ENCODE measurements around the gene METTL9. TPM values are rescaled to one million over a fixed set of nuclear protein-coding genes. Genes with fewer than 3 reads are reported as not detected.

The METTL9 gene
- total and polyA plus RNA-seq, 9 of the 15 experiments (the other 6 are each of a cell fraction or from before 2014, with no cell fraction given): 12.2 to 107 (median 79.1) TPM

DNA sequence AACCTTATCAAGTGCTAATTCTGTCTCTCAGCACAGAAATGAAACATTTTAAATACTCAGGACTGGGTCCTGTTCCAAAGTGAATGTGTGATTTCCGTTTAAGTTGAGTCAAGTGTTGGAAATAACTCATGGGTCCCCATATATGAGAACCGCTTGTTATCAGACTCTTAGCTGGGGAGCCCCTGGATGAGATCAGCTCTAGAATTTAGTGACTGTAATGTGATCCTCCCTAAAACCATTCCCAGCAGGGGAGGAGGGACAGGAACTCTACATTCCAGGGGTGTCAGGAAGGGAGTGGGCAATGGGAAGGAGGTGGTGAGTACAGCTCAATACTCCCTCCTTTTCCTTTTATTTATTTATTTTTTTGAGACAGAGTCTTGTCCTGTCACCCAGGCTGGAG lies 101.9 kb downstream of the METTL9 start:
- in situ Hi-C loops (cut with MboI) (loop anchor here (25.0 kb wide), 2 partner anchors 111 to 236 kb away; no protein-coding TSS in a partner anchor), intact Hi-C loops (cut with micrococcal nuclease) (no loop called here)
- ChIA-PET CTCF (ENCODE audit: low intra/inter-chr PET ratio) (no interaction called here), POLR2A (no interaction called here)
- H3K36me3 ChIP-seq (ENCODE audit: control insufficient read depth, insufficient read depth, low read length): no peaks in the 10 kb centered on the region
- TF ChIP-seq ZNF668 (CRISPR knock-in tag; IDR thresholded peaks at IDR 0.05) (no peak), GTF3C2 (IDR thresholded peaks at IDR 0.05; ENCODE audit: borderline replicate concordance, extremely low read depth, insufficient read length) (no peak), PHF21A (IDR thresholded peaks at IDR 0.05; ENCODE audit: borderline replicate concordance, low read depth) (no peak), BMI1 (IDR thresholded peaks at IDR 0.05; ENCODE audit: low read length) (no peak), SIX5 (IDR thresholded peaks at IDR 0.05; ENCODE audit: borderline replicate concordance in 1 of 2, insufficient read depth in 1 of 2, low read depth in 1 of 2, low read length in 2 of 2) (no peak), ZBTB12 (CRISPR knock-in tag; IDR thresholded peaks at IDR 0.05) (no peak), ZNF398 (CRISPR knock-in tag; IDR thresholded peaks at IDR 0.05) (no peak), SRSF1 (IDR thresholded peaks at IDR 0.05; ENCODE audit: low read depth, low read length) (no peak), EP400 (IDR thresholded peaks at IDR 0.05) (no peak), CHCHD3 (CRISPR knock-in tag; IDR thresholded peaks at IDR 0.05) (no peak)
- TF ChIP-seq, protein P1, sequence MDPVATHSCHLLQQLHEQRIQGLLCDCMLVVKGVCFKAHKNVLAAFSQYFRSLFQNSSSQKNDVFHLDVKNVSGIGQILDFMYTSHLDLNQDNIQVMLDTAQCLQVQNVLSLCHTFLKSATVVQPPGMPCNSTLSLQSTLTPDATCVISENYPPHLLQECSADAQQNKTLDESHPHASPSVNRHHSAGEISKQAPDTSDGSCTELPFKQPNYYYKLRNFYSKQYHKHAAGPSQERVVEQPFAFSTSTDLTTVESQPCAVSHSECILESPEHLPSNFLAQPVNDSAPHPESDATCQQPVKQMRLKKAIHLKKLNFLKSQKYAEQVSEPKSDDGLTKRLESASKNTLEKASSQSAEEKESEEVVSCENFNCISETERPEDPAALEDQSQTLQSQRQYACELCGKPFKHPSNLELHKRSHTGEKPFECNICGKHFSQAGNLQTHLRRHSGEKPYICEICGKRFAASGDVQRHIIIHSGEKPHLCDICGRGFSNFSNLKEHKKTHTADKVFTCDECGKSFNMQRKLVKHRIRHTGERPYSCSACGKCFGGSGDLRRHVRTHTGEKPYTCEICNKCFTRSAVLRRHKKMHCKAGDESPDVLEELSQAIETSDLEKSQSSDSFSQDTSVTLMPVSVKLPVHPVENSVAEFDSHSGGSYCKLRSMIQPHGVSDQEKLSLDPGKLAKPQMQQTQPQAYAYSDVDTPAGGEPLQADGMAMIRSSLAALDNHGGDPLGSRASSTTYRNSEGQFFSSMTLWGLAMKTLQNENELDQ (CRISPR knock-in tag; IDR thresholded peaks at IDR 0.05; ENCODE audit: borderline replicate concordance): no peak
- FAIRE-seq: no peak
- no peaks in the 10 kb centered on the region for H3K4me1 ChIP-seq (replicated peaks in 1 of 2; ENCODE audit: control insufficient read depth in 2 of 2, insufficient read depth in 2 of 2, low read length in 2 of 2)
- WGBS (ENCODE audit: insufficient coverage, low coverage, missing lambda C conversion rate): 5% methylated on average over 2 of the region's 2 CpGs
- H3K9ac ChIP-seq (ENCODE audit: insufficient read depth in 1 of 2, low read depth in 2 of 2, low read length in 2 of 2): no peak overlapping the region
- no peak overlapping the region for H3K4me2 ChIP-seq (ENCODE audit: insufficient read depth, low read length)
- H3K27ac ChIP-seq (ENCODE audit: extremely low read depth, low read depth, low read length): no peak overlapping the region
- no peak for DNase-seq (ENCODE audit: extremely low read depth in 1 of 4, low spot score in 3 of 4)
- peaks cover 0 to 9% of the 10 kb centered on the region in 2 experiments; a peak in 4 of 5 replicates for H3K27me3 ChIP-seq (ENCODE audit: control insufficient read depth in 2 of 2, insufficient read depth in 2 of 2, low read length in 2 of 2)
- H2AFZ ChIP-seq (ENCODE audit: low read depth, low read length): no peak overlapping the region
- H3K9me3 ChIP-seq (replicated peaks; ENCODE audit: control insufficient read depth, insufficient read depth, low read depth, low read length): no peaks in the 10 kb centered on the region
- H3K4me3 ChIP-seq: no peak overlapping the region
- H4K20me1 ChIP-seq (replicated peaks; ENCODE audit: control insufficient read depth, insufficient read depth, low read length): no peaks in the 10 kb centered on the region
- no peaks in the 10 kb centered on the region for H3K79me2 ChIP-seq (ENCODE audit: control insufficient read depth, insufficient read depth, low read length)
- no TSS peak for BruUV-seq (replicated peaks)
- no peaks in the 10 kb centered on the region for H3K9me1 ChIP-seq (ENCODE audit: control insufficient read depth, insufficient read depth, low read length)
- no peak for ATAC-seq

All from K562 (cell line).